IPS-NIHi7 (cell line): ENCODE measurements around the gene COG3.

ENCODE experiments used
- DNase-seq: peaks from one replicate; pipeline ENCODE4 v3.0.0; 2012; ENCODE audit warnings: mixed read lengths; ENCODE audit errors: extremely low spot score

The COG3 gene

GRCh38 chr13:45545686-45546409 is 81.1 kb downstream of the COG3 start:
- no peak for DNase-seq

GRCh38 chr13:45546410-45546765 is 81.6 kb downstream of the COG3 start:
- DNase-seq, result no peak

GRCh38 chr13:45548281-45548680 is 83.5 kb downstream of the COG3 start:
- DNase-seq, result no peak

- no peak for DNase-seq
Observed at GRCh38 chr13:45554604-45555109, 89.9 kb downstream of the COG3 start.

- no peak for DNase-seq
Observed at GRCh38 chr13:45564133-45564776, 99.5 kb downstream of the COG3 start.

GRCh38 chr13:45565331-45565730 is 100.6 kb downstream of the COG3 start:
- no peak for DNase-seq

- no peak for DNase-seq
Observed at GRCh38 chr13:45575146-45575829, 110.5 kb downstream of the COG3 start.

GRCh38 chr13:45575830-45576180 is 111.1 kb downstream of the COG3 start:
- DNase-seq, result no peak

GRCh38 chr13:45576466-45576865 is 111.7 kb downstream of the COG3 start:
- DNase-seq, result no peak

GRCh38 chr13:45582408-45583076 is 117.8 kb downstream of the COG3 start:
- DNase-seq, result no peak

- DNase-seq, result peak; percentile 66
Observed at GRCh38 chr13:45584816-45585215, 120.1 kb downstream of the COG3 start.
